PFSK-1 (cell line): ENCODE results near the gene NUP214.

Experiments
- FOXP2 ChIP-seq: optimal IDR thresholded peaks from 2 replicates; pipeline ENCODE3; 2011; ENCODE audit warnings: borderline replicate concordance, control low read depth, inconsistent platforms; ENCODE audit not compliant: insufficient read depth; ENCODE audit errors: extremely low read length, extremely low read depth
- POLR2AphosphoS5 ChIP-seq: IDR thresholded peaks from 2 replicates; pipeline ENCODE4 v1.6.1; 2012; ENCODE audit warnings: low read depth, mild to moderate bottlenecking, control low read depth, low read length, moderate library complexity
- REST ChIP-seq, 2 experiments: IDR thresholded peaks; 2 replicates each; pipeline versions ENCODE4 v1.6.1 to v1.8.0; 2011 to 2012; ENCODE audit warnings: low read depth in 2 of 2, low read length in 2 of 2, control low read depth in 1 of 2, inconsistent platforms in 1 of 2, mild to moderate bottlenecking in 1 of 2, moderate library complexity in 1 of 2; ENCODE audit not compliant: insufficient read depth in 1 of 2
- SIN3A ChIP-seq: IDR thresholded peaks from 2 replicates; pipeline ENCODE4 v1.6.1; 2012; ENCODE audit warnings: mild to moderate bottlenecking, low read length, moderate library complexity, borderline replicate concordance; ENCODE audit not compliant: insufficient read depth
- TAF1 ChIP-seq: IDR thresholded peaks from 2 replicates; pipeline ENCODE4 v1.6.1; 2012; ENCODE audit warnings: low read length, control low read depth, borderline replicate concordance; ENCODE audit not compliant: insufficient read depth

Gene NUP214

GRCh38 chr9:131142160-131142559 lies 16.8 kb downstream of the NUP214 start:
- TF ChIP-seq TAF1 = no peak
- no peak for TF ChIP-seq POLR2AphosphoS5
- no peak for TF ChIP-seq REST (IDR thresholded peaks at IDR 0.05; ENCODE audit: insufficient read depth in 1 of 2, low read depth in 2 of 2, low read length in 2 of 2)
- no peak for TF ChIP-seq FOXP2
- TF ChIP-seq SIN3A = no peak

- TF ChIP-seq SIN3A = no peak
- TF ChIP-seq POLR2AphosphoS5 = no peak
- no peak for TF ChIP-seq REST (IDR thresholded peaks at IDR 0.05; ENCODE audit: insufficient read depth in 1 of 2, low read depth in 2 of 2, low read length in 2 of 2)
- TF ChIP-seq TAF1 = no peak
- no peak for TF ChIP-seq FOXP2
Measured at GRCh38 chr9:131144201-131144600, 18.8 kb downstream of the NUP214 start.

GRCh38 chr9:131145245-131145644 lies 19.9 kb downstream of the NUP214 start:
- TF ChIP-seq SIN3A (no peak), POLR2AphosphoS5 (no peak), REST (IDR thresholded peaks at IDR 0.05; ENCODE audit: insufficient read depth in 1 of 2, low read depth in 2 of 2, low read length in 2 of 2) (no peak), FOXP2 (no peak), TAF1 (no peak)

GRCh38 chr9:131146186-131146585 lies 20.8 kb downstream of the NUP214 start:
- TF ChIP-seq SIN3A (no peak), FOXP2 (no peak), TAF1 (no peak), REST (IDR thresholded peaks at IDR 0.05; ENCODE audit: insufficient read depth in 1 of 2, low read depth in 2 of 2, low read length in 2 of 2) (no peak), POLR2AphosphoS5 (no peak)

- TF ChIP-seq FOXP2 = no peak
- no peak for TF ChIP-seq POLR2AphosphoS5
- no peak for TF ChIP-seq TAF1
- no peak for TF ChIP-seq SIN3A
- no peak for TF ChIP-seq REST (IDR thresholded peaks at IDR 0.05; ENCODE audit: insufficient read depth in 1 of 2, low read depth in 2 of 2, low read length in 2 of 2)
Measured at GRCh38 chr9:131148276-131148675, 22.9 kb downstream of the NUP214 start.
